ENCODE results near the gene PAIP1.
A peak's percentile ranks its signal among the peaks of the same experiment; 100 is the strongest.
"Not testable (repeated sequence)": the region's sequence is repeated elsewhere in the genome, so short reads cannot be mapped to it uniquely, and the experiment has no call there.

The PAIP1 gene

DNA sequence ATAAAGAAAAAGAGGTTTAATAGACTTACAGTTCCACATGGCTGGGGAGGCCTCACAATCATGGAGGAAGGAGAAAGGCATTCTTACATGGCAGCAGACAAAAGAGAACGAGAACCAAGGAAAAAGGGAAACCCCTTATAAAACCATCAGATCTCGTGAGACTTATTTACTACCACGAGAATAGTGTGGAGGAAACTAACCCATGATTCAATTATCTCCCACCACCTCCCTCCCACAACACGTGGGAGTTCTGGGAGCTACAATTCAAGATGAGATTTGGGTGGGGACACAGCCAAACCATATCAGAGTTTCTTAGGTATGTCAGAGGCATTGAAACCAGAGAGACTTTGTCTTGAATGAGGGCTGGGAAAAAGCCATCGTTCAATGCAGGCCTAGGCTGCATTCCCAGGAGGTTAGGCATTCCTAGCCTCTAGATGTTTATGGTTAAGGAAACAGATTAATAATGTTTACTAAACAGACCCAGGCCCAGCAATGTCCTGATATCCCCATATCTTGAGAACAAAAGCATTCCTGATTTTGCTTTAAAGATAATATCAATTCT lies 7.5 kb upstream of the PAIP1 start:
- H3K9me3 ChIP-seq, result no peaks in the 10 kb centered on the region
- TF ChIP-seq, protein P1, sequence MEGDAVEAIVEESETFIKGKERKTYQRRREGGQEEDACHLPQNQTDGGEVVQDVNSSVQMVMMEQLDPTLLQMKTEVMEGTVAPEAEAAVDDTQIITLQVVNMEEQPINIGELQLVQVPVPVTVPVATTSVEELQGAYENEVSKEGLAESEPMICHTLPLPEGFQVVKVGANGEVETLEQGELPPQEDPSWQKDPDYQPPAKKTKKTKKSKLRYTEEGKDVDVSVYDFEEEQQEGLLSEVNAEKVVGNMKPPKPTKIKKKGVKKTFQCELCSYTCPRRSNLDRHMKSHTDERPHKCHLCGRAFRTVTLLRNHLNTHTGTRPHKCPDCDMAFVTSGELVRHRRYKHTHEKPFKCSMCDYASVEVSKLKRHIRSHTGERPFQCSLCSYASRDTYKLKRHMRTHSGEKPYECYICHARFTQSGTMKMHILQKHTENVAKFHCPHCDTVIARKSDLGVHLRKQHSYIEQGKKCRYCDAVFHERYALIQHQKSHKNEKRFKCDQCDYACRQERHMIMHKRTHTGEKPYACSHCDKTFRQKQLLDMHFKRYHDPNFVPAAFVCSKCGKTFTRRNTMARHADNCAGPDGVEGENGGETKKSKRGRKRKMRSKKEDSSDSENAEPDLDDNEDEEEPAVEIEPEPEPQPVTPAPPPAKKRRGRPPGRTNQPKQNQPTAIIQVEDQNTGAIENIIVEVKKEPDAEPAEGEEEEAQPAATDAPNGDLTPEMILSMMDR (IDR thresholded peaks at IDR 0.05; ENCODE audit: low read depth, low read length), result no peak
- no peak for DNase-seq
- no peak overlapping the region for H3K4me3 ChIP-seq (ENCODE audit: low read depth, low read length)
- no peaks in the 10 kb centered on the region for H3K4me1 ChIP-seq
- H3K36me3 ChIP-seq, result no peaks in the 10 kb centered on the region
- H3K27me3 ChIP-seq, result no peaks in the 10 kb centered on the region

DNA sequence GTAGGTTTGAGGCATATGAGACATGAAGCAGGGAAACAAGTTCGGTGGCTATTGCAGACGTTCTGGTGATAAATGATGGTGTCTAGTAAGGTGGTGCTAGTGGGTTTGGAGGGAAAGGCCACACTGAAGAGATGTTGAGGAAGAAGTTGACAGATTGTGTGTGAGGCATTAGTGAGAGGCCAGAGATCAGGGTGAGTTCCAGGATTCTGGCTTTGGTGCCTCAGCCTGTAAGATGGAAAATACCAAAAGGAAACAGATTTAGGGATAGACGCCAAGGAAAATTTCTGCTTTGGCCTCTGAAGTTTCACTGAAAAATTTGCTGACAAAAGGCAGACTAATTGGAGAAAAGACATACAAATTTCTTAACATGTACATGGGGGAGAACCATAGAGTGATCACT lies 6.4 kb upstream of the PAIP1 start:
- H3K27me3 ChIP-seq, result no peaks in the 10 kb centered on the region
- no peaks in the 10 kb centered on the region for H3K9me3 ChIP-seq
- no peaks in the 10 kb centered on the region for H3K4me1 ChIP-seq
- no peaks in the 10 kb centered on the region for H3K36me3 ChIP-seq
- DNase-seq, result no peak
- TF ChIP-seq, protein P1 (IDR thresholded peaks at IDR 0.05; ENCODE audit: low read depth, low read length), result no peak
- no peak overlapping the region for H3K4me3 ChIP-seq (ENCODE audit: low read depth, low read length)

- H3K36me3 ChIP-seq, result no peaks in the 10 kb centered on the region
- no peak overlapping the region for H3K4me3 ChIP-seq (ENCODE audit: low read depth, low read length)
- DNase-seq, result no peak
- H3K9me3 ChIP-seq, result no peaks in the 10 kb centered on the region
- TF ChIP-seq, protein P1 (IDR thresholded peaks at IDR 0.05; ENCODE audit: low read depth, low read length), result no peak
- no peaks in the 10 kb centered on the region for H3K27me3 ChIP-seq
- H3K4me1 ChIP-seq, result no peaks in the 10 kb centered on the region
Measured at GRCh38 chr5:43561356-43561755, 4.5 kb upstream of the PAIP1 start.

- H3K27me3 ChIP-seq, result no peaks in the 10 kb centered on the region
- H3K36me3 ChIP-seq, result no peaks in the 10 kb centered on the region
- no peaks in the 10 kb centered on the region for H3K4me1 ChIP-seq
- DNase-seq, result no peak
- no peak overlapping the region for H3K4me3 ChIP-seq (ENCODE audit: low read depth, low read length)
- H3K9me3 ChIP-seq, result no peaks in the 10 kb centered on the region
- TF ChIP-seq, protein P1 (IDR thresholded peaks at IDR 0.05; ENCODE audit: low read depth, low read length), result no peak
Measured at GRCh38 chr5:43560128-43560527, 3.3 kb upstream of the PAIP1 start.

DNA sequence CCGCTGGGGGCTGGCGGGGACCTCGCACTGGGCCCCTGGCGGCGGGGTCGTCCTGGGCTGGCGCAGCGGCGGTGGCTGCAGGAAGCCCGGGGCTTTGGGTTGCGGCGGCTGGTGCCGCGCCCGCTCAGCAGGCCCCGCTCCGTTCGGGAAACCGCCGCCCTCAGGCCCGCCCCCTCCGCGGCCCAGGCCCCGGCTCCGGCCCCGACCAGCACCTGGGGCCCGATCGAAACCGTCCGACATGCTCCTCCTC lies 345 bp downstream of the PAIP1 start:
- H3K27me3 ChIP-seq, H3K9me3 ChIP-seq, DNase-seq, H3K4me1 ChIP-seq: not testable (repeated sequence)
- Histone ChIP-seq H3K4me3 (ENCODE audit: low read depth, low read length) (peak overlapping the region; percentile 84), H3K36me3 (peaks cover 33% of the 10 kb centered on the region)

- Histone ChIP-seq H3K4me3 (ENCODE audit: low read depth, low read length) (peak overlapping the region; percentile 84), H3K27me3 (no peaks in the 10 kb centered on the region), H3K4me1 (no peaks in the 10 kb centered on the region), H3K36me3 (peaks cover 37% of the 10 kb centered on the region), H3K9me3 (no peaks in the 10 kb centered on the region)
- TF ChIP-seq, protein P1 (IDR thresholded peaks at IDR 0.05; ENCODE audit: low read depth, low read length), result no peak
- DNase-seq, result peak; percentile 49
Measured at GRCh38 chr5:43555895-43556606, 826 bp downstream of the PAIP1 start.
